ENCODE measurements around the gene FBXO34. TPM values are rescaled to one million over a fixed set of nuclear protein-coding genes. Genes with fewer than 3 reads are reported as not detected.

FBXO34 gene
- total RNA-seq, 2 donors from 2014 or later: 39.8 to 70.9 TPM

GRCh38 chr14:55352201-55352600 lies 81.0 kb downstream of the FBXO34 start:
- Histone ChIP-seq H3K4me3 (no peak overlapping the region), H3K27me3 (no peaks in the 10 kb centered on the region), H3K36me3 (peaks cover 4% of the 10 kb centered on the region), H3K4me1 (peaks cover 5% of the 10 kb centered on the region), H3K27ac (no peak overlapping the region), H3K9ac (ENCODE audit: low read depth in 2 of 2, low read length in 2 of 2) (no peak overlapping the region), H3K9me3 (no peaks in the 10 kb centered on the region)
- intact Hi-C loops (cut with DNase I): loop anchor here (5.0 kb wide), 1 partner anchor 80 kb away; the partner anchor contains the start of gene FBXO34
- no peak for DNase-seq
- TF ChIP-seq CTCF (IDR thresholded peaks at IDR 0.05): no peak

- no peak for TF ChIP-seq CTCF (IDR thresholded peaks at IDR 0.05)
- no peaks in the 10 kb centered on the region for H3K27me3 ChIP-seq
- H3K9ac ChIP-seq (ENCODE audit: low read depth in 2 of 2, low read length in 2 of 2): peak overlapping the region in 1 of 2 donors; percentile 35
- H3K27ac ChIP-seq: peak overlapping the region; percentile 37
- peaks cover 4% of the 10 kb centered on the region for H3K36me3 ChIP-seq
- DNase-seq: no peak
- peaks cover 5% of the 10 kb centered on the region for H3K4me1 ChIP-seq
- intact Hi-C loops (cut with DNase I): loop anchor here (5.0 kb wide), 1 partner anchor 82 kb away; the partner anchor contains the start of gene FBXO34
- H3K4me3 ChIP-seq: no peak overlapping the region
- no peaks in the 10 kb centered on the region for H3K9me3 ChIP-seq
Observed at GRCh38 chr14:55353686-55354467, 82.7 kb downstream of the FBXO34 start.

- Histone ChIP-seq H3K9me3 (no peaks in the 10 kb centered on the region), H3K4me1 (peaks cover 5% of the 10 kb centered on the region), H3K4me3 (no peak overlapping the region), H3K9ac (ENCODE audit: low read depth in 2 of 2, low read length in 2 of 2) (peak overlapping the region in 1 of 2 donors; percentile 35), H3K27me3 (no peaks in the 10 kb centered on the region), H3K36me3 (peaks cover 4% of the 10 kb centered on the region), H3K27ac (peak overlapping the region; percentile 37)
- intact Hi-C loops (cut with DNase I): loop anchor here (5.0 kb wide), 1 partner anchor 82 kb away; the partner anchor contains the start of gene FBXO34
- peak; percentile 52 for TF ChIP-seq CTCF (IDR thresholded peaks at IDR 0.05)
- peak; percentile 74 for DNase-seq
Observed at GRCh38 chr14:55354500-55354899, 83.3 kb downstream of the FBXO34 start.

GRCh38 chr14:55355922-55356321 lies 84.7 kb downstream of the FBXO34 start:
- Histone ChIP-seq H3K27me3 (no peaks in the 10 kb centered on the region), H3K9me3 (no peaks in the 10 kb centered on the region), H3K27ac (no peak overlapping the region), H3K36me3 (peaks cover 4% of the 10 kb centered on the region), H3K4me1 (peaks cover 5% of the 10 kb centered on the region), H3K4me3 (no peak overlapping the region), H3K9ac (ENCODE audit: low read depth in 2 of 2, low read length in 2 of 2) (no peak overlapping the region)
- DNase-seq: no peak
- intact Hi-C loops (cut with DNase I): no loop called here
- TF ChIP-seq CTCF (IDR thresholded peaks at IDR 0.05): no peak

GRCh38 chr14:55356913-55357312 lies 85.7 kb downstream of the FBXO34 start:
- Histone ChIP-seq H3K4me1 (peaks cover 5% of the 10 kb centered on the region), H3K27ac (no peak overlapping the region), H3K9me3 (no peaks in the 10 kb centered on the region), H3K36me3 (peaks cover 4% of the 10 kb centered on the region), H3K27me3 (no peaks in the 10 kb centered on the region), H3K9ac (ENCODE audit: low read depth in 2 of 2, low read length in 2 of 2) (no peak overlapping the region), H3K4me3 (no peak overlapping the region)
- intact Hi-C loops (cut with DNase I): no loop called here
- TF ChIP-seq CTCF (IDR thresholded peaks at IDR 0.05): no peak
- DNase-seq: peak; percentile 50

Measured in colonic mucosa (tissue), 4 donors.